ENCODE results near the gene PPP4R3A.

The PPP4R3A gene

DNA sequence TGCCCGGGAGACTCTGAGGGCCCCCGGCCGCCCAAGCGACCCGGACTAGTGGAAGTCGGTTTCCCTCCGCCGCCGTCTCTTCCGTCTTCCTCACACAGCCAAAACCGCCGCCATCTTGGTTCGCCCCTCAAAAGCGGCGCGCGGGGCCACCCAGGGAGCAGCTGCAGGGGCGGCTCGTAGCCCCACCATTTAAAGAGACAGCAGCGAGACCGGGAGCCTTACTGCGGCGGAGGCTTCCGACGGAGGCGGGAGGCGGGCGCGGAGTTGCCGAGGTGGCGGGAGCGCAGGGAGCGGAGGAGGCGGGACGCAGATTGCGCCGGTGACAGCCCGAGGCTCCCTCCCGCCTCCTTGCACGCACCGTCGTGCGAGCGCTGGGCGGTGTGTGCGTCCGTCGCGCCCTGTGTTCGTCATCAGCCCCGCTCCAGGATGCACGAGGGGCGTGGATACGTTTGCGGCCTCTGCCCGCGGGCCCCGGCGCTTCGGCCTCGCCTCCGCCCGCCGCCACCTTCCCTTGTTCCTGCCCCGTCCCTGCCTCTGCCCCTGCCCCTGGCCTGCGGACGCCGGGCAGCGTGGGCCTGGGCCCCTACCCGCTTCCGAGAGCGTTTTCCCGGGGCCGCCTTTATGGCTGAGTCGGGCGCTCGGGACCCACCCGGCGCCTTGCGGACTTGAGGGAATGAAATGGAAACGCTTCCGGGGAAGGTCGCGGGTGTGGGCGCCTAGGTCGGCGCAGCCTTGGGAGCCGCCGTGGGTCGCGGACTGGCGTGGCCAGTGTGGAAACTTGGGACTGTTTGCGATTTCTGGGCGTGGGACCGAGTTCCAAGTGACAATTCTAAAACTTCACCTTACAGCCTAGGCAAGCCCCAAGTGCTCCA, at the start of gene PPP4R3A (continued):
- peak; percentile 95 for TF ChIP-seq ZNF501 (tag by site-specific recombination; IDR thresholded peaks at IDR 0.05)
- no peak for TF ChIP-seq ZNF214 (tag by site-specific recombination; IDR thresholded peaks at IDR 0.05; ENCODE audit: borderline replicate concordance)
- no peak for TF ChIP-seq ZNF624 (tag by site-specific recombination; IDR thresholded peaks at IDR 0.05)
- TF ChIP-seq, protein P1, sequence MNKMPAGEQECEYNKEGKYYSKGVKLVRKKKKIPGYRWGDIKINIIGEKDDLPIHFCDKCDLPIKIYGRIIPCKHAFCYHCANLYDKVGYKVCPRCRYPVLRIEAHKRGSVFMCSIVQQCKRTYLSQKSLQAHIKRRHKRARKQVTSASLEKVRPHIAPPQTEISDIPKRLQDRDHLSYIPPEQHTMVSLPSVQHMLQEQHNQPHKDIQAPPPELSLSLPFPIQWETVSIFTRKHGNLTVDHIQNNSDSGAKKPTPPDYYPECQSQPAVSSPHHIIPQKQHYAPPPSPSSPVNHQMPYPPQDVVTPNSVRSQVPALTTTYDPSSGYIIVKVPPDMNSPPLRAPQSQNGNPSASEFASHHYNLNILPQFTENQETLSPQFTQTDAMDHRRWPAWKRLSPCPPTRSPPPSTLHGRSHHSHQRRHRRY (tag by site-specific recombination; IDR thresholded peaks at IDR 0.05), result 0 out of 2 replicates have a peak, but pooled peaks have one; percentile 5
- TF ChIP-seq ZNF670 (tag by site-specific recombination; IDR thresholded peaks at IDR 0.05; ENCODE audit: low read depth), result no peak
- no peak for TF ChIP-seq ZNF658 (tag by site-specific recombination; IDR thresholded peaks at IDR 0.05)
- 0 out of 2 replicates have a peak, but pooled peaks have one; percentile 85 for TF ChIP-seq ZNF23 (tag by site-specific recombination; IDR thresholded peaks at IDR 0.05; ENCODE audit: borderline replicate concordance)
- TF ChIP-seq ZNF837 (tag by site-specific recombination; IDR thresholded peaks at IDR 0.05), result no peak
- TF ChIP-seq, protein P2, sequence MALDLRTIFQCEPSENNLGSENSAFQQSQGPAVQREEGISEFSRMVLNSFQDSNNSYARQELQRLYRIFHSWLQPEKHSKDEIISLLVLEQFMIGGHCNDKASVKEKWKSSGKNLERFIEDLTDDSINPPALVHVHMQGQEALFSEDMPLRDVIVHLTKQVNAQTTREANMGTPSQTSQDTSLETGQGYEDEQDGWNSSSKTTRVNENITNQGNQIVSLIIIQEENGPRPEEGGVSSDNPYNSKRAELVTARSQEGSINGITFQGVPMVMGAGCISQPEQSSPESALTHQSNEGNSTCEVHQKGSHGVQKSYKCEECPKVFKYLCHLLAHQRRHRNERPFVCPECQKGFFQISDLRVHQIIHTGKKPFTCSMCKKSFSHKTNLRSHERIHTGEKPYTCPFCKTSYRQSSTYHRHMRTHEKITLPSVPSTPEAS (tag by site-specific recombination; IDR thresholded peaks at IDR 0.05), result peak; percentile 32; the same call in 1 of the 2 replicates
- no peak for TF ChIP-seq ZNF202 (tag by site-specific recombination; IDR thresholded peaks at IDR 0.05; ENCODE audit: borderline replicate concordance)
- TF ChIP-seq, protein P3, sequence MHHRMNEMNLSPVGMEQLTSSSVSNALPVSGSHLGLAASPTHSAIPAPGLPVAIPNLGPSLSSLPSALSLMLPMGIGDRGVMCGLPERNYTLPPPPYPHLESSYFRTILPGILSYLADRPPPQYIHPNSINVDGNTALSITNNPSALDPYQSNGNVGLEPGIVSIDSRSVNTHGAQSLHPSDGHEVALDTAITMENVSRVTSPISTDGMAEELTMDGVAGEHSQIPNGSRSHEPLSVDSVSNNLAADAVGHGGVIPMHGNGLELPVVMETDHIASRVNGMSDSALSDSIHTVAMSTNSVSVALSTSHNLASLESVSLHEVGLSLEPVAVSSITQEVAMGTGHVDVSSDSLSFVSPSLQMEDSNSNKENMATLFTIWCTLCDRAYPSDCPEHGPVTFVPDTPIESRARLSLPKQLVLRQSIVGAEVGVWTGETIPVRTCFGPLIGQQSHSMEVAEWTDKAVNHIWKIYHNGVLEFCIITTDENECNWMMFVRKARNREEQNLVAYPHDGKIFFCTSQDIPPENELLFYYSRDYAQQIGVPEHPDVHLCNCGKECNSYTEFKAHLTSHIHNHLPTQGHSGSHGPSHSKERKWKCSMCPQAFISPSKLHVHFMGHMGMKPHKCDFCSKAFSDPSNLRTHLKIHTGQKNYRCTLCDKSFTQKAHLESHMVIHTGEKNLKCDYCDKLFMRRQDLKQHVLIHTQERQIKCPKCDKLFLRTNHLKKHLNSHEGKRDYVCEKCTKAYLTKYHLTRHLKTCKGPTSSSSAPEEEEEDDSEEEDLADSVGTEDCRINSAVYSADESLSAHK (tag by site-specific recombination; IDR thresholded peaks at IDR 0.05), result 0 out of 2 replicates have a peak, but pooled peaks have one; percentile 15
- TF ChIP-seq ZNF138 (tag by site-specific recombination; IDR thresholded peaks at IDR 0.05; ENCODE audit: borderline replicate concordance), result no peak
- no peak for TF ChIP-seq SCRT2 (tag by site-specific recombination; IDR thresholded peaks at IDR 0.05)
- TF ChIP-seq GFI1B (tag by site-specific recombination; IDR thresholded peaks at IDR 0.05), result no peak
- TF ChIP-seq ZNF626 (tag by site-specific recombination; IDR thresholded peaks at IDR 0.05), result no peak
- TF ChIP-seq ZNF423 (tag by site-specific recombination; IDR thresholded peaks at IDR 0.05), result 0 out of 2 replicates have a peak, but pooled peaks have one; percentile 24
- no peak; the same call in 1 of the 2 replicates for TF ChIP-seq ZFP37 (tag by site-specific recombination; IDR thresholded peaks at IDR 0.05)
- peak; percentile 98 for TF ChIP-seq YY1 (tag by site-specific recombination; IDR thresholded peaks at IDR 0.05)
- TF ChIP-seq, protein P4, sequence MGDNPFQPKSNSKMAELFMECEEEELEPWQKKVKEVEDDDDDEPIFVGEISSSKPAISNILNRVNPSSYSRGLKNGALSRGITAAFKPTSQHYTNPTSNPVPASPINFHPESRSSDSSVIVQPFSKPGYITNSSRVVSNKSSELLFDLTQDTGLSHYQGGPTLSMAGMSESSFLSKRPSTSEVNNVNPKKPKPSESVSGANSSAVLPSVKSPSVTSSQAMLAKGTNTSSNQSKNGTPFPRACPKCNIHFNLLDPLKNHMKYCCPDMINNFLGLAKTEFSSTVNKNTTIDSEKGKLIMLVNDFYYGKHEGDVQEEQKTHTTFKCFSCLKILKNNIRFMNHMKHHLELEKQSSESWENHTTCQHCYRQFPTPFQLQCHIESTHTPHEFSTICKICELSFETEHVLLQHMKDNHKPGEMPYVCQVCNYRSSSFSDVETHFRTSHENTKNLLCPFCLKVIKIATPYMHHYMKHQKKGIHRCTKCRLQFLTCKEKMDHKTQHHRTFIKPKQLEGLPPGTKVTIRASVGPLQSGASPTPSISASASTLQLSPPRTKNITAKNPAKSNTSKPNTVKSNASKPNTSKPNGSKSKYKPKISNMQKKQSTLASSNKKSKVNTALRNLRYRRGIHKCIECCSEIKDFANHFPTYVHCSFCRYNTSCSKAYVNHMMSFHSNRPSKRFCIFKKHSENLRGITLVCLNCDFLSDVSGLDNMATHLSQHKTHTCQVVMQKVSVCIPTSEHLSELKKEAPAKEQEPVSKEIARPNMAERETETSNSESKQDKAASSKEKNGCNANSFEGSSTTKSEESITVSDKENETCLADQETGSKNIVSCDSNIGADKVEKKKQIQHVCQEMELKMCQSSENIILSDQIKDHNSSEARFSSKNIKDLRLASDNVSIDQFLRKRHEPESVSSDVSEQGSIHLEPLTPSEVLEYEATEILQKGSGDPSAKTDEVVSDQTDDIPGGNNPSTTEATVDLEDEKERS (tag by site-specific recombination; IDR thresholded peaks at IDR 0.05), result 0 out of 2 replicates have a peak, but pooled peaks have one; percentile 46
- TF ChIP-seq TCF7L2 (IDR thresholded peaks at IDR 0.05; ENCODE audit: borderline replicate concordance, low read depth, low read length), result no peak
- TF ChIP-seq, protein P5, sequence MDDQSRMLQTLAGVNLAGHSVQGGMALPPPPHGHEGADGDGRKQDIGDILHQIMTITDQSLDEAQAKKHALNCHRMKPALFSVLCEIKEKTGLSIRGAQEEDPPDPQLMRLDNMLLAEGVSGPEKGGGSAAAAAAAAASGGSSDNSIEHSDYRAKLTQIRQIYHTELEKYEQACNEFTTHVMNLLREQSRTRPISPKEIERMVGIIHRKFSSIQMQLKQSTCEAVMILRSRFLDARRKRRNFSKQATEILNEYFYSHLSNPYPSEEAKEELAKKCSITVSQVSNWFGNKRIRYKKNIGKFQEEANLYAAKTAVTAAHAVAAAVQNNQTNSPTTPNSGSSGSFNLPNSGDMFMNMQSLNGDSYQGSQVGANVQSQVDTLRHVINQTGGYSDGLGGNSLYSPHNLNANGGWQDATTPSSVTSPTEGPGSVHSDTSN (CRISPR knock-in tag; IDR thresholded peaks at IDR 0.05), result peak; percentile 88; the same call in 1 of the 2 replicates
- TF ChIP-seq ZNF558 (tag by site-specific recombination; IDR thresholded peaks at IDR 0.05), result no peak
- TF ChIP-seq HOXA7 (CRISPR knock-in tag; IDR thresholded peaks at IDR 0.05; ENCODE audit: borderline replicate concordance), result no peak
- TF ChIP-seq SP2 (tag by site-specific recombination; IDR thresholded peaks at IDR 0.05), result peak; percentile 98
- no peak for TF ChIP-seq ZNF184 (tag by site-specific recombination; IDR thresholded peaks at IDR 0.05)
- no peak for TF ChIP-seq SETDB1 (IDR thresholded peaks at IDR 0.05; ENCODE audit: insufficient read length, low read length)
- no peak for TF ChIP-seq ZNF530 (tag by site-specific recombination; IDR thresholded peaks at IDR 0.05; ENCODE audit: low read depth)
- TF ChIP-seq ZNF791 (tag by site-specific recombination; IDR thresholded peaks at IDR 0.05), result no peak
- TF ChIP-seq ZEB2 (tag by site-specific recombination; IDR thresholded peaks at IDR 0.05), result peak; percentile 97
